Upper lobe of left lung (tissue), 4 donors: Measurements from ENCODE around the gene EEF1A2.

Source experiments
- CTCF ChIP-seq, 6 experiments: fragments of 450-650 bp in 4 of 6; fragments of 200-600 bp in 2 of 6; sonication (generic) in 2 of 6; IDR thresholded peaks; one replicate each; pipeline ENCODE4 v1.5.1; 2016 to 2019; ENCODE audit warnings: antibody characterized with exemption in 6 of 6
- POLR2AphosphoS5 ChIP-seq, 2 donors: sonication (generic); formaldehyde crosslinking; IDR thresholded peaks; one replicate each; pipeline ENCODE4 v1.5.1; 2017; ENCODE audit warnings: antibody characterized with exemption in 2 of 2

GRCh38 chr20:63494420-63495166 is 4.3 kb downstream of the EEF1A2 start:
- no peak for TF ChIP-seq CTCF (IDR thresholded peaks at IDR 0.05)
- TF ChIP-seq POLR2AphosphoS5 (IDR thresholded peaks at IDR 0.05): no peak
